ENCODE measurements around the gene CIAO1.

Gene CIAO1

GRCh38 chr2:96261328-96262003, 4.6 kb upstream of the CIAO1 start:
- DNase-seq (ENCODE audit: low spot score) = no peak
- TF ChIP-seq CTCF (IDR thresholded peaks at IDR 0.05; ENCODE audit: extremely low read depth, insufficient read depth, missing control alignments) = no peak
- in situ Hi-C loops (cut with MboI; ENCODE audit: low pct_unique_long_range_greater_than_20kb, low sequenced_read_pairs, unreplicated experiment) = no loop called here

DNA sequence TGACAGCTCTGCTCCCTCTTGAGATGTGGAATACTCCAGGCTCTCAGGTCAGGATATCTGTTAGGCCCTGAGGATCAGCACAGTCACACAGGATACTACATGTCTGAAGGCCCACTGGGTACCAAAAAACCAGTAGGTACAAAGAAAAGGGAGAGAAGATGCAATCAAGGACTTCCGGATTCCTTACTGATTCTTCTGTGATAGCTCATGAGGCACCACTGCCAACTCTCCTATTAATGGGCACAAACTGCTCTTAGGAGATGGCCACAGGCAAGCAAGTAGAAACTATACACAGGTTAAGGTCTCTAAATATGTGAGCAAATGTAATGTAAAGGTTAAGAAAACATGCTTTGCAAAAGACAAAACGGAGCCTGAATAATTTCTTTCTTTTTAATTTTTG, 3.7 kb upstream of the CIAO1 start:
- DNase-seq (ENCODE audit: low spot score) = no peak
- in situ Hi-C loops (cut with MboI; ENCODE audit: low pct_unique_long_range_greater_than_20kb, low sequenced_read_pairs, unreplicated experiment) = no loop called here
- no peak for TF ChIP-seq CTCF (IDR thresholded peaks at IDR 0.05; ENCODE audit: extremely low read depth, insufficient read depth, missing control alignments)

GRCh38 chr2:96264086-96264485, 1.9 kb upstream of the CIAO1 start:
- in situ Hi-C loops (cut with MboI; ENCODE audit: low pct_unique_long_range_greater_than_20kb, low sequenced_read_pairs, unreplicated experiment) = no loop called here
- no peak for DNase-seq (ENCODE audit: low spot score)
- no peak for TF ChIP-seq CTCF (IDR thresholded peaks at IDR 0.05; ENCODE audit: extremely low read depth, insufficient read depth, missing control alignments)

- in situ Hi-C loops (cut with MboI; ENCODE audit: low pct_unique_long_range_greater_than_20kb, low sequenced_read_pairs, unreplicated experiment) = no loop called here
- peak; percentile 58 for TF ChIP-seq CTCF (IDR thresholded peaks at IDR 0.05; ENCODE audit: extremely low read depth, insufficient read depth, missing control alignments)
- DNase-seq (ENCODE audit: low spot score) = peak; percentile 77
Measured at GRCh38 chr2:96264656-96265348, 1.2 kb upstream of the CIAO1 start.

GRCh38 chr2:96265349-96265839, 631 bp upstream of the CIAO1 start:
- TF ChIP-seq CTCF (IDR thresholded peaks at IDR 0.05; ENCODE audit: extremely low read depth, insufficient read depth, missing control alignments) = no peak
- DNase-seq (ENCODE audit: low spot score) = peak; percentile 57
- in situ Hi-C loops (cut with MboI; ENCODE audit: low pct_unique_long_range_greater_than_20kb, low sequenced_read_pairs, unreplicated experiment) = no loop called here

DNA sequence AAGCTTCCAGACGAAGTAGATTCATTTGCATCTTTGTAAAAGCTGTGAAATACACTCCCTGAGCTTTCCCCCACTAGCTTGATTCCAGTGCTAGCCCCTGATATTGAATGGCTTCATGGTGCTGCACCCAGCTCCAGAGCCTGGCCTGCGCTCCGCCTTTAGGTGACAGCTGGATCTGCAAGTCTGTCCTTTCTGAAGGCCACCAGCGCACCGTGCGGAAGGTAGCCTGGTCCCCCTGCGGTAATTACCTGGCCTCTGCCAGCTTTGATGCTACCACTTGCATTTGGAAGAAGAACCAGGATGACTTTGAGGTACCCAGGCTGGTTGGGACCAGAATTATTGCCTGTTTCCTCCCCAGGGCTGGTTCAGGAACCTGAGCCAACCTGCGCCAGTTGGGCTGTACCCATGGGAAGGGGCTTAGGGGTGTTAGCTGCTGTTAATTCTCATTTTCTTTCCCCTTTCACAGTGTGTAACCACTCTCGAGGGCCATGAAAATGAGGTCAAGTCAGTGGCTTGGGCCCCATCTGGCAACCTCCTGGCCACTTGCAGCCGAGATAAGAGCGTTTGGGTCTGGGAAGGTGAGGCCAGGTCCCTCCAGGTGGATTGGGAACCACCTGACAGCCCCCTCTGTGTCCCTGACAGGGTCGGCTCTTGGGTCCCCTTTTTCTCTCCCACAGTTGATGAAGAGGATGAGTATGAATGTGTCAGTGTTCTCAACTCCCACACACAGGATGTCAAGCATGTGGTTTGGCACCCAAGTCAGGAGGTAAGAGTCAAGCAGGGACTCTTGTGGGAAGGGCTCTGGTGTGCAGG, 1.3 kb downstream of the CIAO1 start:
- in situ Hi-C loops (cut with MboI; ENCODE audit: low pct_unique_long_range_greater_than_20kb, low sequenced_read_pairs, unreplicated experiment) = no loop called here
- DNase-seq (ENCODE audit: low spot score) = peak; percentile 53

More for the DNA sequence above, 1.3 kb downstream of the CIAO1 start:
- peak; percentile 58 for TF ChIP-seq CTCF (IDR thresholded peaks at IDR 0.05; ENCODE audit: extremely low read depth, insufficient read depth, missing control alignments)
